AG04450 (cell line): ENCODE data around the gene C1QB. TPM values are rescaled to one million over a fixed set of nuclear protein-coding genes. Genes with fewer than 3 reads are reported as not detected.
A peak's percentile ranks its signal among the peaks of the same experiment; 100 is the strongest.

ENCODE experiments used
- CTCF ChIA-PET: fragments of 300-600, 350-600 bp; formaldehyde crosslinking; extraction: SDS; loops from one replicate; lab custom pipeline; 2022; ENCODE audit warnings: antibody characterized with exemption, inconsistent platforms; lab: Charles Lee
- POLR2A ChIA-PET: fragments of 350-600 bp; formaldehyde crosslinking; extraction: SDS; loops from one replicate; lab custom pipeline; 2021; ENCODE audit warnings: antibody characterized with exemption, inconsistent platforms; lab: Yijun Ruan, JAX
- DNase-seq: peaks from one replicate; pipeline ENCODE4 v3.0.0-alpha.2; 2011; ENCODE audit warnings: low read depth, low spot score
- H3K27ac ChIP-seq: one replicate; pipeline ENCODE4 v1.5.1; 2012; ENCODE audit warnings: low read depth, low read length, control low read depth
- H3K27me3 ChIP-seq: one replicate; pipeline ENCODE4 v1.6.0; 2012; ENCODE audit warnings: low read length; ENCODE audit not compliant: control insufficient read depth, insufficient read depth
- H3K4me3 ChIP-seq: 2 replicates; pipeline ENCODE4 v1.5.1; 2011; ENCODE audit warnings: mild to moderate bottlenecking, low read depth, low read length, control low read depth
- H3K9me3 ChIP-seq: 2 replicates; pipeline ENCODE4 v1.5.1; 2012; ENCODE audit warnings: low read length; ENCODE audit not compliant: control insufficient read depth, insufficient read depth
- polyA plus RNA-seq: library from polyadenylated mRNA; depleted of rRNA; stranded (reverse); fragments of >200 nt; gene quantifications from 2 replicates; pipeline ENCODE4 v1.2.3, GENCODE V29; 2011
- TF ChIP-seq, protein P1 (sequence below): IDR thresholded peaks from 2 replicates; pipeline ENCODE4 v1.5.1; 2011; ENCODE audit warnings: low read depth, low read length, control low read depth, inconsistent platforms

C1QB gene
- polyA plus RNA-seq, 1 experiment = not detected

DNA sequence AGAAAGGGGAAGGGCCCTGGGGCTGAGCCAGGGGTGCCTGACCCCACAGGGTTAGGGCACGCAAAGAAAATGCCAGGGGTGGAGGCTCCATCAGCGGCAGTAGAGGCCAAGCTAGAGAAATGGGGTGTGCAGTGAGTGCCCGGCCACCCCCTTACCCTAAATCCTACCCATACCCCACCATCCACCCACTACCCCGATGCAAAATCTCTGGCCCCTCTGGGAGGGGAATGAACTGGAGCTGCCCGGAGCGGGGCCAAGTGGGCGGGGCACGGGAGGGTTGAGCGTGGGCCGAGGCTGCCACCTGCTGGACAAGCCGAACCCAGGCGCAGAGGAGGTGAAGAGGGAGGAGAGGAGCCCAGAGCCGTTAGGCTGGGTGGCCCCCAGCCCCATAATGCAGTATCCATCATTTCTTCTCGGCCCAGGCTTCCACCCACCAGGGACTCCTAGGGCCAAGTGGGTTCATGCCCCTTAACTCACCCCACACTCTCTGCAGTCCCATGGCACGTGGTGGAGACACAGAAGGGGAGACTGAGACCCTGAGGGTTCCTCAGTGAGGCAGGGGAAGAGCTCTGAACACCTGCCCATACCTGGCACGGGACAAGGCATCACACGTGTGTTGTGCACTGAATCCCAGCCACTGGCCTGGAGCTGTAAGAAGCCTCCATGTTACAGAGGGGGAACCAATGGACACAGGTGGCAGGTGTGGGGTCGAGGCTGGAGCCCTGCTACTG lies 11.0 kb upstream of the C1QB start:
- ChIA-PET CTCF (interaction anchor here (0.6 to 4.1 kb wide), 20 partner anchors 9 to 733 kb away, joined by 3 to 116 read pairs (median 4); partner anchors contain the start of gene C1QB), POLR2A (interaction anchor here (1.4 kb wide), 1 partner anchor 222 kb away, joined by 4 read pairs; no protein-coding TSS in a partner anchor)
- TF ChIP-seq, protein P1, sequence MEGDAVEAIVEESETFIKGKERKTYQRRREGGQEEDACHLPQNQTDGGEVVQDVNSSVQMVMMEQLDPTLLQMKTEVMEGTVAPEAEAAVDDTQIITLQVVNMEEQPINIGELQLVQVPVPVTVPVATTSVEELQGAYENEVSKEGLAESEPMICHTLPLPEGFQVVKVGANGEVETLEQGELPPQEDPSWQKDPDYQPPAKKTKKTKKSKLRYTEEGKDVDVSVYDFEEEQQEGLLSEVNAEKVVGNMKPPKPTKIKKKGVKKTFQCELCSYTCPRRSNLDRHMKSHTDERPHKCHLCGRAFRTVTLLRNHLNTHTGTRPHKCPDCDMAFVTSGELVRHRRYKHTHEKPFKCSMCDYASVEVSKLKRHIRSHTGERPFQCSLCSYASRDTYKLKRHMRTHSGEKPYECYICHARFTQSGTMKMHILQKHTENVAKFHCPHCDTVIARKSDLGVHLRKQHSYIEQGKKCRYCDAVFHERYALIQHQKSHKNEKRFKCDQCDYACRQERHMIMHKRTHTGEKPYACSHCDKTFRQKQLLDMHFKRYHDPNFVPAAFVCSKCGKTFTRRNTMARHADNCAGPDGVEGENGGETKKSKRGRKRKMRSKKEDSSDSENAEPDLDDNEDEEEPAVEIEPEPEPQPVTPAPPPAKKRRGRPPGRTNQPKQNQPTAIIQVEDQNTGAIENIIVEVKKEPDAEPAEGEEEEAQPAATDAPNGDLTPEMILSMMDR = peak; percentile 94
- no peaks in the 10 kb centered on the region; the same call in 1 of the 2 replicates for H3K9me3 ChIP-seq
- no peak overlapping the region for H3K4me3 ChIP-seq
- peaks cover 30% of the 10 kb centered on the region for H3K27me3 ChIP-seq
- no peak overlapping the region for H3K27ac ChIP-seq
- DNase-seq = no peak

DNA sequence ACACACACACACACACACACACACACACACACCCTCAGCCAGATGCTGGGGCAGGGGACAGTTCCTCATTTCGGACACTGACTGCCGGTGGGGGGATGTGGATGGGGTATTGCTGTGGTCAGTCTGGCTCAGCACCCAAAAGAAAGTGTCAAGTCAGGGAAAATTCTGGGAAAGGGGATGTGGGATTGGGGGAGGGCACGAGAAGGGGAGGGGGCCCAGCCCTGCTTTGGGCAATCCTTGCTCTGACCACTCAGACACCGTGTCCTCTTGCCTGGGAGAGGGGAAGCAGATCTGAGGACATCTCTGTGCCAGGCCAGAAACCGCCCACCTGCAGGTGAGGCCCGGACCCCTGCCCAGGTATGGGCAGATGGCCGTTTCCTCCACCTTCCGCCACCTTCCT lies 9.7 kb upstream of the C1QB start, which contains the start of gene C1QC:
C1QC (plus strand) TSS at position 253 of the 400 bp plus-strand sequence. CDS start 391 bp downstream, outside the sequence.
- H3K4me3 ChIP-seq = no peak within 1 kb of the TSS
- no peak for DNase-seq
- peaks cover 29% of the 10 kb centered on the region for H3K27me3 ChIP-seq
- CTCF ChIA-PET = interaction anchor here (0.7 to 1.1 kb wide), 2 partner anchors 123 to 227 kb away, joined by 4 to 6 read pairs; no protein-coding TSS in a partner anchor
- H3K9me3 ChIP-seq = no peaks in the 10 kb centered on the region; the same call in 1 of the 2 replicates
- no peak within 1 kb of the TSS for H3K27ac ChIP-seq
- POLR2A ChIA-PET = no interaction called here
- TF ChIP-seq, protein P1 = no peak

DNA sequence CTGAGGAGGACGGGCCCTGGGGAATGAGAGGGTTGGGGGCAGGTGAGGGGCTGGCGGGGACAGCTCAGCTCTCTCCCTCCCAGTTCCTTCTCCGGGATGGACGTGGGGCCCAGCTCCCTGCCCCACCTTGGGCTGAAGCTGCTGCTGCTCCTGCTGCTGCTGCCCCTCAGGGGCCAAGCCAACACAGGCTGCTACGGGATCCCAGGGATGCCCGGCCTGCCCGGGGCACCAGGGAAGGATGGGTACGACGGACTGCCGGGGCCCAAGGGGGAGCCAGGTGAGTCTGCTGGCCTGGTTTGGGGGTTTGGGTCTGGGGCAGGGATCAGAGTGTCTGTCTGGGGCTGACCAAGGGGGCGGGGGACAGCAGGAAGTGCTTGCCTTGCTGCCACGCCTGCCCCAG lies 9.1 kb upstream of the C1QB start:
- CTCF ChIA-PET = interaction anchor here (0.7 kb wide), 1 partner anchor 123 kb away, joined by 4 read pairs; no protein-coding TSS in a partner anchor
- TF ChIP-seq, protein P1 = no peak

DNA sequence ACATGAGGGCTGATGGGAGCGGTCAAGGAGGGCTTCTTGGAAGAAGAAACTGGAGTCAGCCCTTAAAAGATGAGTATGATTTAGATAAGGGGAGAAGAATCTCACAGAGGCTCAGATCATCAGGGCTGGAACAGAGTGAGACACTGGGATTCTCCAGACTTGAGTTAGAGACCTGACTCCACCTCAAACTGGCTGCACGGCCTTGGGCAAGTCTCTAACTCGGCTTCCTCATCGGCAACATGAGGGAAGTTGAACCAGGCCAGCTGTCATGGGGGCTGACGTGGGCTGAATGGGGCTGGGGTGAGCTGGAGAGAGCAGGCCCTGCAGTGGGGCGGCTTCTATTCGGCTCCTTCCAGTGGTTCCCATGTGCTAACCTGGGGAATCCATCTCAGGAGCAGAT lies 7.1 kb upstream of the C1QB start:
- Histone ChIP-seq H3K27ac (no peak overlapping the region), H3K4me3 (no peak overlapping the region), H3K27me3 (peaks cover 40% of the 10 kb centered on the region), H3K9me3 (no peaks in the 10 kb centered on the region)
- TF ChIP-seq, protein P1 = no peak
- POLR2A ChIA-PET = no interaction called here
- DNase-seq = no peak
- CTCF ChIA-PET = interaction anchor here (2.5 kb wide), 1 partner anchor 225 kb away, joined by 18 read pairs; no protein-coding TSS in a partner anchor

More for the DNA sequence above, 9.1 kb upstream of the C1QB start:
- Histone ChIP-seq H3K4me3 (no peak overlapping the region), H3K27me3 (peaks cover 29% of the 10 kb centered on the region), H3K9me3 (no peaks in the 10 kb centered on the region; the same call in 1 of the 2 replicates), H3K27ac (no peak overlapping the region)
- DNase-seq = no peak
- POLR2A ChIA-PET = no interaction called here

DNA sequence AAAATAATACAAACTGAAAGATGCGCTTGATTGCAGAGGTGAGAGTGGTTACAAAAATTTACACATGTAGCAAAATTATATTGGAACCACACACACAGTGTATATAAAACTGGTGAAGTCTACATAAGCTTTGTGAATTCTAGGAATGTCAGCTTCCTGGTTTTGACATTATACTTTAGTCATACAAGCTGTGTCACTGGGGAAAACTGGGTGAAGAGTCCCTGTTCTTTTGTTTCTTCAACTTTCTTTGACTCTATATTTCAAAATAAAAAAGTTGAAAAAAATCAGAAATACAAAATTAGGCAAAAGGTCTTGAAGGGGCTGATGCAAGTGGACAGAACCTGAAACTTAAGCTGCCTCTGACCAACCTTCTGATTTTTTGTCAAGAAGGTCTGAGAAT lies 6.7 kb upstream of the C1QB start:
- TF ChIP-seq, protein P1 = no peak
- CTCF ChIA-PET = interaction anchor here (2.5 kb wide), 1 partner anchor 226 kb away, joined by 18 read pairs; no protein-coding TSS in a partner anchor
- no peak for DNase-seq
- POLR2A ChIA-PET = no interaction called here
- no peaks in the 10 kb centered on the region for H3K9me3 ChIP-seq
- no peak overlapping the region for H3K4me3 ChIP-seq
- H3K27me3 ChIP-seq = peaks cover 43% of the 10 kb centered on the region
- H3K27ac ChIP-seq = no peak overlapping the region
